Measurements from ENCODE around the gene DNAH14. TPM values are rescaled to one million over a fixed set of nuclear protein-coding genes. Genes with fewer than 3 reads are reported as not detected.
A peak's percentile ranks its signal among the peaks of the same experiment; 100 is the strongest.

The DNAH14 gene
- total RNA-seq, 1 donor = 14.7 TPM

GRCh38 chr1:224894915-224895314 lies 34.6 kb upstream of the DNAH14 start:
- DNase-seq (ENCODE audit: low read depth) = peak; percentile 36
- no peak overlapping the region for H3K4me3 ChIP-seq (ENCODE audit: low read depth, low read length)
- peak; percentile 50 for TF ChIP-seq CTCF (IDR thresholded peaks at IDR 0.05; ENCODE audit: insufficient read depth, low read depth, low read length)

GRCh38 chr1:224896130-224896781 lies 33.2 kb upstream of the DNAH14 start:
- TF ChIP-seq CTCF (IDR thresholded peaks at IDR 0.05; ENCODE audit: insufficient read depth, low read depth, low read length) = no peak
- no peak for DNase-seq (ENCODE audit: low read depth)
- H3K4me3 ChIP-seq (ENCODE audit: low read depth, low read length) = no peak overlapping the region

GRCh38 chr1:224897529-224898327 lies 31.7 kb upstream of the DNAH14 start:
- no peak overlapping the region for H3K4me3 ChIP-seq (ENCODE audit: low read depth, low read length)
- no peak for DNase-seq (ENCODE audit: low read depth)
- no peak for TF ChIP-seq CTCF (IDR thresholded peaks at IDR 0.05; ENCODE audit: insufficient read depth, low read depth, low read length)

- no peak for TF ChIP-seq CTCF (IDR thresholded peaks at IDR 0.05; ENCODE audit: insufficient read depth, low read depth, low read length)
- H3K4me3 ChIP-seq (ENCODE audit: low read depth, low read length) = no peak overlapping the region
- DNase-seq (ENCODE audit: low read depth) = no peak
These were observed 30.5 kb upstream of the DNAH14 start for GRCh38 chr1:224898937-224899336.

GRCh38 chr1:224900062-224900630 lies 29.3 kb upstream of the DNAH14 start:
- no peak for TF ChIP-seq CTCF (IDR thresholded peaks at IDR 0.05; ENCODE audit: insufficient read depth, low read depth, low read length)
- no peak for DNase-seq (ENCODE audit: low read depth)
- H3K4me3 ChIP-seq (ENCODE audit: low read depth, low read length) = no peak overlapping the region

GRCh38 chr1:224901087-224901810 lies 28.2 kb upstream of the DNAH14 start:
- no peak for DNase-seq (ENCODE audit: low read depth)
- TF ChIP-seq CTCF (IDR thresholded peaks at IDR 0.05; ENCODE audit: insufficient read depth, low read depth, low read length) = no peak
- no peak overlapping the region for H3K4me3 ChIP-seq (ENCODE audit: low read depth, low read length)
